Measurements from ENCODE around the gene LTB4R.

The LTB4R gene

DNA sequence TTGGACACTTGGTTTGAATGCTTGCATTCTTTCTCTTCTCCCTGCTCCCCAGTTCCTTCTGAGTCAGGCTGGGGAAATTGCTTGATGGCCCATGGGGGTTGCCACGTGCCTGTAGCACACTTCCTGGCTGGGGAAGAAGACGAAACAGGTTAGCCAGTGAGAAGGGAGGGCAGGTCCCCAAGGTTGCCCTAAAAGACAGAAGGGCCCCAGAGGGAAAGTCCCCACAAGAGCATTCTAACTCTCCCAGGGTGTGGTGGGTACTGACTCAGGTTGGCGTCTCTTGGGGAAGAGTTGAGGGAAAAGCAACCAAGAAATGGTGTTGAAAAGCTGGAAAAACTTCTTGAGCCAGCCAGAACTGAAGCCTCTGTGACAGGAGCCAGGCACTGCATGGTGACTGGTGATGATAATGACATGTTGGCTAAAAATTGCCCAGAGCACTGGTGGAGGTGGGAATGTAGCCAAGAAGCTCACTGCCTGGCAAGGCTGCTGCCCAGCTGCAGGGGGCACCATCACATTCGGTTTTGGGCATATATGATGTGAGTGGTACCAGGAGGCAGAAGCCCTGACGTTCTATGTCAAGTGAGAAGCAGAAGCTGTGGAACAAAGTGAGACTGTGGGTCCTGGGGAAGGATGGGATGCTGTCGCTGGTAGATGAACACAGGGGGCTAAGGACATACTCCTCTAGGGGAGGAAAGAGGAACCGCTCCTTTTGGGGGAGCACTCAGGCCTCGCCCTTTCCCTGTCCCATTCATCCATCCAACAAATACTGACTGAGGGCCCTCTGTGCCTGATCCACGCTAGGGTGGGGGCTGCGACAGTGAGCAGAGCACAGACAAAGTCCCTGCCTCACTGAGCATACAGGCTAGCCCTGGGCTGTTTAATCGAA lies 31.8 kb upstream of the LTB4R start:
- no peak for DNase-seq

DNA sequence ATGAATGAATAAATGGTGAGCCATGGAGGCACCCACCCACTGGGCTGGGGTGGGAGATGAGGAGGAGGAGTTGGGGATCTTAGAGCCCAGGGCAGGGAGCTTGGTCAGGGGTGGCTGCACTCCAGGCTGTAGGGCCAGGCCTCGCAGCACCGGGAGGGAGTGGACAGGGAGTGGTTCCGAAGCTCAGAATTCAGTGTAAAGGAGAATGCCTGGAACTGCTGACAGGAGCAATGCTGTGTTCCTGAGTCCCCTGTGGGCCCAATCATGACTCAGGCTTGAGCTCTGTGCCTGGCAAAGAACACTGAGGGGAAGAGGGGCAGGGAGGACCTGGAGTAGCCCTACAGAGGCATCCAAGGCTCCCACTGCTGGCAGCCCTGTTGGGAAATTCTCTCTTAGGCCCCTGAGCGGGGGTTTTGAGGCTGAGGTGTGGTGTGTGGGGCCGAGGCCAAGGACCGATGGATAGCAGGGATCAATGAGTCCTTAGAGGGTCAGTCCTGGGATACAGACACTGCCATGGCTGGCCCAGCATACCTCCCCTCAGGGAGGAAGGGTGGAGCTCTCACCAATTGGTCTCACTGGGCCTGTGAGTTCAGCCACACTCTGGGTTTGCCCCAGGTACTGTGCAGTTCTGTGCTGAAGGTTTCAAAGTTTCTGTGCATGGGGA lies 30.4 kb upstream of the LTB4R start:
- no peak for DNase-seq

DNA sequence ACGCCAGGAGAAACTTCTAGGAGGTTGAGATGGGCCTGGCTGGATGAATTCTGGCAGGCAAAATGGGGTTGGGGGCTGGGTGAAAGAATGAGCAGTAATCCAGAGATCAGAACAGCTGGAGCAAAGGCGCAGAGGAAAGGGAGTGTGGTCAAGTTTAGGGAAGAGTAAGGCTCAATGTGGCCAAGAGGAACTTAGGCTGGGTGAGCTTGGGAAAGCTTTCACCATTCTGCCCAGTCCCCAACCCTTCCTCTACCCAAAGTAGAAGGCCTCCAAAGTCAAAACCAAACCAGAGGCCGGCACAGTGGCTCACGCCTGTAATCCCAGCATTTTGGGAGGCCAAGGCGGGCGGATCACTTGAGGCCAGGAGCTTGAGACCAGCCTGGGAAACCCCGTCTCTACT lies 29.7 kb upstream of the LTB4R start:
- DNase-seq = no peak

DNA sequence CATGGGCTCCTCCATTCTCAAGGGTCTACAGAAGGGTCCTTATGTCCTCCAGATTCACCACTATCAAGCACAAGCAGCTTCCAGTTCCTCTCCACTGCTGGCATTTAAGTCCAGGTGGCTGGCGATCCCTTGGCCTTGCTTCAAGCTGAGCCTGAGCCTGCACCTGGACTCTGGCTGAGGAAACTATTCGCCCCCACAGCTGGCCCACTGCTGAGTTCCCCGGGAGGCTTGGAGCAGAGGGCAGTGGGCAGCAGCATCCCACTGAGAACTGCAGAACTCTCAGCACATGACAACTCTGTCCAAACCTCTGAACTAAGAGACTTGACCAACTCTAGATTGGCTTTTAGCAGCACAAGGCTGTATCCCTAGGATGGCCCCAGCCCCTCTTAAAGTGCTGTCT lies 28.6 kb upstream of the LTB4R start:
- DNase-seq = no peak

DNA sequence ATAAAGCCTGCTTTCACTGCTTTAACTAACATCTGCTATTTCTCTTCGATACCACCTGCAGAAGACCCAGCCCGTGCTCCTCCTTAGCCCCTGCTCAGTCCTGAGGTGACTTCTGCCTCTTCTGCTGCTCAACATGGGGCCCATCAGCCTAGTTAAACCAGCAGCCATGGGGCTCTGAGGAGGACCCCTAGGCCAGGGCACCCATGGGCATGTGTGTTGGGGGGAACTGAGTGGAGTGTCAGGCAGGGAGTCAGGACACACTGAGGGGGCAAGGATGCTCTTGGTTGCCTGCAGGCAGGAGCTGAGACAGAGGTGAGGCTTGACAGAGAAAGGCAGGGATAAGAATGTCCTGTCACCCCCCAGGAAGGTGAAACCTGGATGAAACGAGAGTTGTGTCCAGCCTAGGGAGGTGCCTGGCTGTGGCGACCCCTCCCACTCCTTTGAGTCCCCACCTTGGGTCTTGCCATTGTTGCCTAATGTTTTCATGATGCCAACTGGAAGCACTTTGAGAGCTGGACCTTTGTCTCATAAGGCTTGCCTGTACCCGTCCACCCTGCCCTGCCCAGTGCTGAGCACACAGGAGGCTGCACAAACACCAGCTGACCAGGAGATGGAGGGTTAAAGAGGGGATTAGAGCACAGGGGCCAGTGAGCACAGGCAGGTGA lies 27.4 kb upstream of the LTB4R start:
- DNase-seq = no peak

DNA sequence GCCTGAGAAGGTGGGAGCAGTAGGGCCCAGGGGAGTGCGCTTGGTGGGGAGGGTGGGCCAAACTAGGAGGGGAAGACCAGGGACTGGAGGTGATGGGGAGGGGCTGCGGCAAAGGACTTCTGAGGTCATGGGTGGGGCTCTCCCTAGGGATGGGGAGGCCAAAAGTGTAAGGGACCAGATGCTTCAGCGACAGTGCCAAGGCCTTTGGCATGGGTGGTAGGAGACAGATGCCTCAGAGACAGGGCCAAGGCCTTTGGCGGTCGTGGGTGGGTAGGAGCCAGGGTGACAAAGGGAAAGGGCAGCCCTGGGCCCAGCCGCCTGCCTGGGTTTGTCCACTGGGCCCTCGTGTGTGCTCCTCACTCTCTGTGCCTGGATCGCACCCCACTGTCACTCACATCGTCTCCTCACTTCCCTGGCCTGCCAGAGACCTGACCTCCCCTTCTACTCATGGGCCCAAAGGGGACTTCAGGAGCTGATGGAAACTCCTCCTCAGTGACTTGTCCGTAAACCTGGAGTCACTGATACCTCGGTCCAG lies 26.7 kb upstream of the LTB4R start:
- no peak for DNase-seq

DNA sequence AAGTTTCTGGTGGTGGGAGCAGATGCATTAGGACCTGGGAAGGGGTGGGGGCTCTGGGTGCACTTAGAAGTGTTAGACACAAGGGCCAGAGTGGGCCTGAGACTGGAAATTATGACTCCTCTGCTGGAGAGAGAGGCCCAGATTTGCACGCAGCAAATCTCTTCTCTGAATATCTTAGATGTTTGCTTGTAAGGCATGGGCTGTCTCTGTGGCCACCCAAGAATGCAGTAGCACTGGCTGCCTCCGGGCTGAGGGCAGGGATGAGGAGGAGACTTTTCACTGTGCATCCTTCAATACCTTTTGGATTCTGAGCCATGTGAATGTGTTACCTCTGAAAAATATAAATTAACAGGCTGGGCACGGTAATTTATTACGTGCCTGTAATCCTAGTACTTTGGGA lies 26.0 kb upstream of the LTB4R start:
- no peak for DNase-seq

DNA sequence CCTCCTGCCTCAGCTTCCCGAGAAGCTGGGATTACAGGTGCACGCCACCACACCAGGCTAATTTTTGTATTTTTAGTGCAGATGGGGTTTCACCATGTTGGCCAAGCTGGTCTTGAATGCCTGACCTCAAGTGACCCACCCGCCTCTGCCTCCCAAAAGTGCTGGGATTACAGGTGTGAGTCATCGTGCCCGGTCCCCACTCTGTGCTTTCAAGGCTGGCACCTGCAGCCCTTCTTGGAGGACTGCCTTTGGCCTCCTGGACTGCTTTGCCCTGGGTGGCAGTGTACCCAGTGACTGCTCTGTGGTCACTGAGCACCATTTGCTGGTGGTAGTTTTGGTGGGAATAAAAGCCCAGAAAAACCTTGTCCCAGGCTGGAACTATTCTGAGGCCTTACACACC lies 24.3 kb upstream of the LTB4R start:
- DNase-seq = no peak

DNA sequence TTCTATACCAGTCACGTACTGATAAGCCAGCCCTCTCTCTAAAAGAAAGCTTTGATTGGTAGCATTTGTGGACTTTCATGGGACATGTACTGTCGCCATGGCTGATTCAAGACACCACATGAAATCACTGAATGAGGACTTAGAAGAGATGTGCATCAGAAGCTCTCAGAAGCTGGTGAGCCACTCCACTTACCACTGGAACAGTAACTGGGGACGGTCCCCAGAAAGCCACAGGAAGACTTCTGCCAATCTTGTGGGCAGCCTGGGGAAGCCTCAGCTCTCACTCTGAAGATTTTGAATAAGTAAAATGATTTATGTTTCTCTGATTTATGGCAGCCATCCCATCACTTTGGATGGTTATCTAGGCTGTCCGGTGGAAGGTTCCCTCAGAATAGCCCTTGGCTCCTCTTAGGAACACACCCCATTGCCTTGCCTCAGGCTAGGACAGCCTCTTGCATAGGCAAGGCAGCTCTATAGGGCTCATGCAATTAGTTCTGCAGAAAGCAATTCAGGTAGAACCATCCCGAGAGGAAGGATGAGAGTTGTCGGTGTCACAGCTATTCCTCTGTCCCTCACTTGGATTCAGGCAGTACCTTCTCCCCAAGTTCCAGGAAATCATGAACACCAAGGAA lies 21.5 kb upstream of the LTB4R start:
- DNase-seq = no peak

DNA sequence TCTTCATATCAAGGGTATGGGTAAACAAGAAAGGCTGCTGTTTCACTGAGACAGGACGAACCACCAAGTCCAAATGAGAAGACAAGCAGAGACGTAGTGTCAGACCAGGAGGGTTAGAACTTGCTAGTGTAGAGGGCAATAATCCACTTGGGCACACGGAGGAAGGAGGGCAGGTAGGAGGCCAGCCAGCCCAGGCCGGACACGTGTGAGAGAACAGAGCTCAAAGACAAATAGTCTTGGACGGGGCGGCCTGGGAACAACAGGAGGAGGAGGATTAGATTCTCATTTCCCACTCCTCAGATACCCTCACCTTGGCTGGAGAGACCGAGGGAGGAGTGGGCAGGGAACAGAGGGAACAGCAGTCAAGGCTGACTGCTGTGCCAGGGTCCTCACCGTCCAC lies 20.6 kb upstream of the LTB4R start:
- DNase-seq = no peak

DNA sequence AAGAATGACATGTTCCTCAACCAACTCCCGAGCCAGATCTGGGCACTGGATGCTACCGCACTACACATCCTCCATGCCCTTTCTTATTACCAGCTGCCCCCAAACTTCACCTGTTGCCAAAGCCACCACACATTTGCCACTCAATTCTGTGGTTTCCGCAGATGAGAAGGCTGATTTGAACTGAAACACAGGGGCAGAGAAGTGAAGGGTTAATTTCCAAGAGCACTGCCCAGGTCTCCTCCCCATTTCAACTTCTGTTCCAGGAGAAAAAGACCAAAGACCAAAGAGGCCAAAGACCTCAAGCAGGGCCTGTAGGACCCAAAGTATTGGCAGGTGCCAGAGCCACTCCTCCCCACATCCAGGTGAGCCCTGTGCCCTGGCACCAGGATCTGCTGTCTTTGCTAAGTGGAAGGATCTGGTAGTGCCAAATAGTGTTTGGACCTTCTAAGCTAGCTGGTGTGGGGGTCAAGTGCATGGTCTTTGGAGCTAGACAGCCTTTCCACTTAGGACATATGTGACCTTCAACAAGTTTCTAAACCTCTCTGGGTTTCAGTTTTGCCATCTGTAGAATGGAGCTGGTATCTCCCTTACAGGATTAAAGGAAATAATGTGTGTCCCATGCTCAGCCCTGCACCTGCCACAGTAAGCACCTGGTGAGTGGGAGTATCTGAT lies 19.7 kb upstream of the LTB4R start:
- DNase-seq = no peak

DNA sequence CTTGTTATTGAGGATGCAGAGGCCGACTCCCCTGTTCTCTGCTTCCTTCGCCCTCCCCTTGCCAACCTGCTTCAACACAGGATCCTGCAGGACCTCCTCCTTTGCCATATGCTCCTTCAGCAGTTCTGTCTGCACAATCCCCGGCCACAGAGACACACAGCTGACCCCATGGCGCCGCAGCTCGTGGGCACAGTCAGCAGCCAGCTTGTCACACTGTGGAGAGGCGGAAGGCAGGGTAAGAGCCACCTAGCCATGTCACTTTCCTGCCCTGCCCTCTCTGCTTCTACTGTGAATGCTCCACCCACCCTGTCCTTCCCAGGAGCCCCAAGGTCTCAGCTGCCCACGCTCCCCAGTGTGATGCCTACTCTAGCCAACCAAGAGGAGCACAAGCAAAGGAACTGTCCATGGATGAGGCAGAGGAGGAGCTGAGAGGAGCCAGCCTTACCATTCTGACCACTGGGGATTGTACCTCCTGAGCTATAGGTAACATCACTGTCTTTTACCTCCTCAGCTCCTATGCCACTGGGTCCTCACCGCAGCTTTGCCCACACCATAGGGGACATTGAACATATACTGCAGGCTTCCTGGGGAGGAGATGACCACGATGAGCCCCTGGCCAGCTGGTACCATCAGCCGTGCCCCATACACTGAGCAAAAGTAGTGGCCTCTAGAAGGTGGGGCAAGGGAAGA lies 19.0 kb upstream of the LTB4R start:
- DNase-seq = no peak

DNA sequence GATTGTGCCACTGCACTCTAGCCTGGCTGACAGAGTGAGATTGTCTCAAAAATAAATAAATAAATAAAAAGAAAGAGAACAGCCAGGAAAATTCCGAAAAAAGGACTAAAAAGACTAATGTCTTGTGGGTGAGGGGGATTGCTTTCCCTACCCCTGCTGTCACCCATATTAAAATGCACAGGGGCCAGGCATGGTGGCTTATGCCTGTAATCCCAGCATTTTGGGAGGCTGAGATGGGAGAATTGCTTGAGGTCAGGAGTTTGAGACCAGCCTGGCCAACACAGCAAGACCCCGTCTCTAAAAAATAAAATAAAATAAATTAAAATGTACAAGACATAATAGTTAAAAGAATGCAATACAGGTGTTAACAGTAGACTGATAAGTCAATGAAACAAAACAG lies 17.8 kb upstream of the LTB4R start:
- DNase-seq = no peak

DNA sequence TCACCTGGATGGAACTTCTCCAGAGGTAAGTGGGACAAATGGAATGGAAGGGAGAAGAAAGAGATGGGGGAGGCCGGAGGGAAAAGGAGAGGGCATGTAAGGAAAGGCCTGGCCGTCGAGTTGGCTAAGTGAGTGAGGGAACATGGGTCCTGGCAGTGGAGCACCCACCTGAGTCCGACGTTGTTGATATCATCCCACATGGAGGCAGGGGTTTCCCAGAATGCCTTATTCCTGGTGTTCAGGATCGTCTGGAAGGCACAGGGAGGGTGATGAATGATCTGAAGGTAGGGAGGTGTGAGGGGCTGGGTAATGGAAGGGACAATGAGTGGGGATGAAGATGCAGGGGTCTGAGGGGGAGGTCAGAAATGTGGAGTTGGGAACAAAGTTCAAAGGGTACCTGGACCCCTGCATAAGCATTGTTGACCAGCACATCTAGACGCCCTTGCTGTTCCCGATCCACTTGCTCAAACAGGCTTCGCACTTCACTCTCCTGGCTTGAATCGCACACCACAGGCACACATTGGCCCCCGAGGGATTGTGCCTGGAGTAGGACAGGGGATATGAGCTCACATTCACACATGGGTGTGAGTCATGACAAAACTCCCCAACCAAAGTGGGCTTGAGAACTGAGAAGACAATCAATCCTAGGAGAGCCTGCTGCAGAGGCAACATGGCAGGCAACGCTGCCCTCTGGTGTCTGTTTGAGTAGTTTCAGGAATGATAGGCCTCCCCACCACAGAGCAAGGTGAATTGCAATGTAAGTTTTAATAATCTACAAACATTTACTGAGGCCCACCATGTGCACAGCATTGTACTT lies 14.8 kb upstream of the LTB4R start:
- DNase-seq = peak; percentile 60

DNA sequence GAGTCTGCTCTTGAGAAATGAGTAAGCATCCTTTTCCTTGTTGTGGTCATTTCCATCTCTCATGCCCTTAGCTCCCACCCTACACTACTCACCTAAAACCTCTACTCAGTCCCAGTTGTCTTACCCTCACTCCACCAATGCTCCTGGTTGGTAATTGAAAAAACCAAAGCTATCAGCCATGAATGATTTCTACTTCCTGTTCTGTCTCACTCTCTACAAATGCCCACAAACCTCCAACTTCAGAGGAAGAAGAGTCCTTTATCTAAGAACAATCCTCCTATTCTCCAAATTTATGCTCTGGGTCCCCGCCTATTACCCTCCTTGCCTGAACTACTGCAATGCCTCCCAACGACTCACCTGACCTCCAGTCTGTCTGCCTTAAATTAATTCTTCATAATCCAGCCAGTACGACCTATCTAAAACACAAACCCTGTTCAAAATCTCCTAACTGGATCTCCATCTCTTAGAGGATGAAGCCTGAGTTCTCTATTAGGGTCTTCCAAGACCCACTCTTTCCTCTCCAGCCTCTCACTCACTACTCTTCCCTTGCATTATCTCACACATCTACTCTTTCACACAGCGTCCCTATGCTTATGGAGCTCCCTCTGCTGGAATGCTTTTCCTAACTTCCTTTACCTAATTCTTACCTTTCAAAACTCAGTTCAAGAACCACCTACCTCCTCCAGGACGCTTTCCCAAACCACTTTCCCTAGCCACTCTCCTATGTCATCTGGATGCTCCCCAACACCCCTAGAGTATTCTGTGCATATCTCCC lies 13.9 kb upstream of the LTB4R start:
- DNase-seq = no peak

DNA sequence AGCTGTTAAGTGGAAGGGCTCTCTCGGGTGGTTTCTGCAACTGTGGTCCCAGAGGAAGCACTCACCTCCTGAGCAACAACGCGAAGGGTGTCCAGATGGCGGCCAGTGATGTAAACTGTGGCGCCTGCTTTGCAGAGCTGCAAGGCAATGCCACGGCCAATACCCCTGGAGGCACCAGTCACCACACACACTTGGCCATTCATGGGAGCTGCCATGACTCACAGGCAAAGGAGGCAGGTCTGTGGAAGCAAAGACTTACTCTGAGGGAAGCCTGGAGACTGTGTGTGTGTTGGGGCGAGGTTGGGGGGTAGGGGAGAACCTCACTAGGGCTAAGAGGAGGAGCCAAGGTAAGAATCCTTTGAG lies 12.4 kb upstream of the LTB4R start:
- no peak for DNase-seq

DNA sequence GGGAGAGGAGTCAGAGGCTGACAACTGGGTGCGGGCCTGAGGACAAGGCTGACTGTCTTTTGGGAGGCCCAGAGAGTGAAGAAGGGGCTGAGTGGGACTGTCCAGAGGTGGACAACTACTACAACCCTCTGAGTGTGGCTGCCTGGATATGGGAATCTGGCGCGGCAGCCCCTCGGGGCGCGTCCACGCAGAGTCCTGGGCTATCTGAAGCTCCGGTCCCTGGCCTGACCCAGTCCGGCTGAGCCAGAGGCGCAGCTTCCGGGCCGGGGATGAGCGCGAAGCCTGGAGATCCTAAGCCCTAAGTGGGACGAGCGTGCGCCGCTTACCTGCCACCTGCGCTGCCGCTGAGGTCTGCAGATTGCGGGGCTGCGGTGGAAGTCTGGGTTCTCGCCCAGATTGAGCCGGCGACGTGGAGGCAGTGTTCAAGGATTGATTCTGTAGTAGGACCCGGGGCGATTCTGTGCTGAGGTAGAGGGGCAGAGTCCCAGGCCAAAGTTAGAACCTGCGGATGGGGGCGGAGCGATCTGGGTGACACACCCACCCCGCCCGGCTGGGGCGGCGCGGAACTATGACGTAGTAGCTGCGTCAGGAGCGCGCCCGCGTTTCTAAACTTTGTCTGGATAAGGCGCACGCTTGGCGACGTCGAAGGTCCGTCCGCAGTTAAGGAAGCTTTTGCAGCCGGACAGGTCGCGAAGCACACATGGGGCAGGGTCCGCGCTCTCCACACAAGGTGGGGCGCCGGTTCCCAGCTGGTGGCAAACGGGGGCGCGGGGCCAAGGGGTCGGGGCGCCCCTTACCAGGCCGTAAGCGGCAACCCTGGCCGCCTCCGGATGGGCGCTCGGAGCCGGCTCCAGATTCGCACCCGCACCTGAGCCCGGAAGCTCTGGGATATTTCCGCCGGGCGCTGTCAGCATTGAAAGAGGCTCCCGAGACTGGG lies 11.8 kb upstream of the LTB4R start, which contains the start of the genes DHRS1 and NOP9:
Gene DHRS1, minus strand, starts transcription at position 526 of the 937 bp plus-strand sequence. CDS start 674 bp downstream, outside the sequence.
Gene NOP9, plus strand, starts transcription at position 596 of the 937 bp plus-strand sequence. Its CDS starts 105 bp downstream, at position 701.
- DNase-seq = peak; percentile 81

DNA sequence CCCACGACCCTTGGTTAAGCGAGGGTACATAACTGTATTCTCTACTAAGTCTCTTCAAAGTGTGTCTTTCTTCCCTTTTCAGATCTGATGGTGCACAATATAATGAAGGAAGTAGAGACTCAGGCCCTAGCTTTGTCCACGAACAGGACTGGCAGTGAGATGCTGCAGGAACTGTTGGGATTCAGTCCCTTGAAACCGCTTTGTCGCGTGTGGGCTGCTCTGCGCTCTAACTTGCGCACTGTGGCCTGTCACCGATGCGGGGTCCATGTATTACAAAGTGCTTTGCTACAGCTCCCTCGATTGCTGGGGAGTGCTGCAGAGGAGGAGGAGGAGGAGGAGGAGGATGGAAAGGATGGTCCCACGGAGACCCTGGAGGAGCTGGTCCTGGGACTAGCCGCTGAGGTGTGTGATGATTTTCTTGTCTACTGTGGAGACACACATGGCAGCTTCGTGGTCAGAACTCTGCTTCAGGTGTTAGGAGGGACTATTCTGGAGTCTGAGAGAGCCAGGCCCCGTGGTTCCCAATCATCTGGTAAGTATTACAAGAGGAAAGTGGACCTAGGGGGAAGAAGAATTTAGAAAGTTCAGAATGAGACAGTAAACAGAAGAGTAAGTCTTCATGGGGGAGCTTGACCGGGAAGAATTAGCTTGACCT lies 10.8 kb upstream of the LTB4R start:
- no peak for DNase-seq

Data from NK-92 treated with Interleukin-12 subunit alpha and Interleukin-12 subunit beta, amount 100 ng/mL, for 24 hours (cell line).